Measurements from ENCODE around the gene GOLGA3. TPM values are rescaled to one million over a fixed set of nuclear protein-coding genes. Genes with fewer than 3 reads are reported as not detected.
"Not testable (repeated sequence)": the region's sequence is repeated elsewhere in the genome, so short reads cannot be mapped to it uniquely, and the experiment has no call there.

Gene GOLGA3
- total and polyA plus RNA-seq, 5 donors from 2014 or later, result 2.0 to 46.4 (median 4.1) TPM

DNA sequence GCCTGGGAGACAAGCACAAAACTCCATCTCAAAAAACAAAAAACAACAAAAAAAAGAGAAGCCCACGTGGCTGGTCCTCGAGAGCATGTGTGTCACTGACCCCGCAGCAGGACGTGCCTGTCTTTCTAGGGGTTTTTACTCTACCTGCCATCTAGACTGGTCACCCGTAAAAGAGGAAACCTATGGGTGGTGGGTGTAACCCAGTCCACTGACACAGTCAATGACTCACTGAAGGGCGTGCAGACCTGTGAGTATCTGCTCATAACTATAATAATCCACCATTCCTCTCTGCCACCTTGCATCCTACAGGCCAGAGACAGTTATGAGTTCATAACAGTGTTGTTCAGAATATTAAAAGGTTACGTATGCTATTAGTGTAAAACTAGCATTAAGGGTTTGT, 4.6 kb downstream of the GOLGA3 start:
- peaks cover 5 to 40% (median 26%) of the 10 kb centered on the region in 4 donors for H3K4me1 Mint-ChIP-seq

DNA sequence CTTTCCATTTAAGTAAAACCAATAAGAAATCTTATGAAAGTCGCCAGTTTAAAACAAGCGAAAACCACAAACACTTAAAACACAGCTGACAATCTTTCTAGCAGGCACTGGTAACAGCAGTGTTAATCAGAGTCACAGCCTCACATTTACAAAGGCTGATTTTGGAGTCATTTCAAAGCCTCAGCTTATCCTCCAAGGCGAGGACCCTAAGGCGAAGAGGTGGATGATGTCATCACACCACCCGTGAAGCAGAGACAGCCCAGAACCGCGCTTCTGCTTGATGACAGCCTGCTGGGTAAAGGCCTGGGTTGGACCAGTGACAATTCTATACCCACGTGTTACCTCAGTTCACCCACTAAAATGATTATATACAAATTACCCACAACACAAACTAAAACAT, 10.1 kb downstream of the GOLGA3 start:
- Histone ChIP-seq H3K4me3 (ENCODE audit: low read depth, low read length) (no peak overlapping the region), H3K4me1 (ENCODE audit: control insufficient read depth, insufficient read depth, low read length, poor library complexity, severe bottlenecking) (no peaks in the 10 kb centered on the region), H3K9me3 (ENCODE audit: control insufficient read depth in 2 of 2, low read length in 2 of 2) (no peaks in the 10 kb centered on the region), H3K36me3 (ENCODE audit: control insufficient read depth, insufficient read depth, low read length) (peaks cover 62% of the 10 kb centered on the region), H3K27me3 (ENCODE audit: control insufficient read depth, insufficient read depth, low read length) (no peaks in the 10 kb centered on the region), H3K27ac (ENCODE audit: insufficient read depth, low read length, poor library complexity, severe bottlenecking) (no peak overlapping the region)
- ATAC-seq (ENCODE audit: low read depth in 2 of 2) (no peak), DNase-seq (no peak)
- Mint-ChIP-seq H3K27me3 (no peaks in the 10 kb centered on the region), H3K36me3 (peaks cover 13% of the 10 kb centered on the region), H3K4me3 (no peak overlapping the region), H3K9me3 (no peaks in the 10 kb centered on the region), H3K4me1 (no peaks in the 10 kb centered on the region), H3K27ac (no peak overlapping the region)

More for the DNA sequence above, 4.6 kb downstream of the GOLGA3 start:
- DNase-seq (no peak), ATAC-seq (ENCODE audit: low read depth in 2 of 2) (no peak)
- H3K4me3 ChIP-seq (ENCODE audit: low read depth, low read length), result no peak overlapping the region
- peaks cover 41% of the 10 kb centered on the region for H3K36me3 ChIP-seq (ENCODE audit: control insufficient read depth, insufficient read depth, low read length)
- Mint-ChIP-seq H3K4me3 (peak overlapping the region in 2 of 4 donors; percentile 62 to 67), H3K27me3 (peaks cover 9% of the 10 kb centered on the region), H3K27ac (no peak overlapping the region), H3K9me3 (no peaks in the 10 kb centered on the region), H3K36me3 (peaks cover 16% of the 10 kb centered on the region)
- H3K9me3 ChIP-seq (ENCODE audit: control insufficient read depth in 2 of 2, low read length in 2 of 2), result no peaks in the 10 kb centered on the region
- H3K27ac ChIP-seq (ENCODE audit: insufficient read depth, low read length, poor library complexity, severe bottlenecking), result no peak overlapping the region
- H3K4me1 ChIP-seq (ENCODE audit: control insufficient read depth, insufficient read depth, low read length, poor library complexity, severe bottlenecking), result peaks cover 16% of the 10 kb centered on the region
- H3K27me3 ChIP-seq (ENCODE audit: control insufficient read depth, insufficient read depth, low read length), result no peaks in the 10 kb centered on the region

DNA sequence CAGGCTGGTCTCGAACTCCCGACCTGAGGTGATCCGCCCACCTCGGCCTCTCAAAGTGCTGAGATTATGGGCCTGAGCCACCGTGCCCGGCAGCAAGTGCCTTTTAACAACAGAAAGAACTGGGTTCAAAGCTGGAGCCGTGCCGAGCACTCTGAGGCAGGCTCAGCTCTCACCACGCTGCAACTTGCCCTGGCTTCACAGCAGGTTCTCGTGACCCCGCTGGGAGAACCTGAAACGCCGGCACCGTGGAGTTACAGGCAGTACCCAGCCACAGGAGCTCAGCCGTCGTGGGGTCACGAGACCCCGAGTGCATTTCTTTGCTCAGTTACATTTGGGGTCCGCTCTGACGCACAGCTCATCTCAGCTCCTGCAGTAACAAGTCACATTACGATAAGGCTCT, 14.4 kb downstream of the GOLGA3 start:
- no peak overlapping the region for H3K27ac ChIP-seq (ENCODE audit: insufficient read depth, low read length, poor library complexity, severe bottlenecking)
- peaks cover 24% of the 10 kb centered on the region for H3K36me3 Mint-ChIP-seq
- DNase-seq (no peak), ATAC-seq (ENCODE audit: low read depth in 2 of 2) (no peak)
- no peaks in the 10 kb centered on the region for H3K9me3 Mint-ChIP-seq
- no peaks in the 10 kb centered on the region for H3K27me3 ChIP-seq (ENCODE audit: control insufficient read depth, insufficient read depth, low read length)
- H3K36me3 ChIP-seq (ENCODE audit: control insufficient read depth, insufficient read depth, low read length), result peaks cover 58% of the 10 kb centered on the region
- no peaks in the 10 kb centered on the region for H3K9me3 ChIP-seq (ENCODE audit: control insufficient read depth in 2 of 2, low read length in 2 of 2)
- H3K4me1 ChIP-seq (ENCODE audit: control insufficient read depth, insufficient read depth, low read length, poor library complexity, severe bottlenecking), result no peaks in the 10 kb centered on the region
- H3K4me1 Mint-ChIP-seq, result peaks cover 0 to 6% (median 0%) of the 10 kb centered on the region in 4 donors
- H3K27ac Mint-ChIP-seq, result no peak overlapping the region
- no peaks in the 10 kb centered on the region for H3K27me3 Mint-ChIP-seq
- H3K4me3 Mint-ChIP-seq, result no peak overlapping the region
- H3K4me3 ChIP-seq (ENCODE audit: low read depth, low read length), result no peak overlapping the region

DNA sequence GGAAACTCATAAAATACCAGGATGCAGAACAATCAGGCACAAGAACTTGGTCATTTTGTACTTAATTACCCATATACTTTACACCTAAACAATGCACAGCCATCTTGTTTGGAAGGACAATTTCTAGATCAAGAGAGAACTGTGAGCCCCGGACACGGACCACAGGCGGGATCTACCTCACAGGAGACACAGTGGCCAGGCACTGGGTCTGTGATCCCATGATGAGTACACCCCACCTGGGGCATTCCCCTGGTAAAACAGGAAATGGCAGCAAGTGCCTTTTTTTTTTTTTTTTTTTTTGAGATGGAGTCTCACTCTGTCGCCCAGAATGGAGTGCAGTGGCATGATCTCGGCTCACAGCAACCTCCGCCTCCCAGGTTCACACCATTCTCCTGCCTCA, 15.2 kb downstream of the GOLGA3 start:
- peaks cover 52% of the 10 kb centered on the region for H3K36me3 ChIP-seq (ENCODE audit: control insufficient read depth, insufficient read depth, low read length)
- Mint-ChIP-seq H3K9me3 (no peaks in the 10 kb centered on the region), H3K27me3 (no peaks in the 10 kb centered on the region), H3K27ac (no peak overlapping the region), H3K4me1 (peaks cover 0 to 6% (median 0%) of the 10 kb centered on the region in 4 donors), H3K36me3 (peaks cover 30% of the 10 kb centered on the region), H3K4me3 (no peak overlapping the region)
- H3K4me1 ChIP-seq (ENCODE audit: control insufficient read depth, insufficient read depth, low read length, poor library complexity, severe bottlenecking), result no peaks in the 10 kb centered on the region
- no peak for DNase-seq
- H3K4me3 ChIP-seq (ENCODE audit: low read depth, low read length), result no peak overlapping the region
- no peaks in the 10 kb centered on the region for H3K9me3 ChIP-seq (ENCODE audit: control insufficient read depth in 2 of 2, low read length in 2 of 2)
- ATAC-seq (ENCODE audit: low read depth in 2 of 2), result no peak
- no peaks in the 10 kb centered on the region for H3K27me3 ChIP-seq (ENCODE audit: control insufficient read depth, insufficient read depth, low read length)
- H3K27ac ChIP-seq (ENCODE audit: insufficient read depth, low read length, poor library complexity, severe bottlenecking), result no peak overlapping the region

DNA sequence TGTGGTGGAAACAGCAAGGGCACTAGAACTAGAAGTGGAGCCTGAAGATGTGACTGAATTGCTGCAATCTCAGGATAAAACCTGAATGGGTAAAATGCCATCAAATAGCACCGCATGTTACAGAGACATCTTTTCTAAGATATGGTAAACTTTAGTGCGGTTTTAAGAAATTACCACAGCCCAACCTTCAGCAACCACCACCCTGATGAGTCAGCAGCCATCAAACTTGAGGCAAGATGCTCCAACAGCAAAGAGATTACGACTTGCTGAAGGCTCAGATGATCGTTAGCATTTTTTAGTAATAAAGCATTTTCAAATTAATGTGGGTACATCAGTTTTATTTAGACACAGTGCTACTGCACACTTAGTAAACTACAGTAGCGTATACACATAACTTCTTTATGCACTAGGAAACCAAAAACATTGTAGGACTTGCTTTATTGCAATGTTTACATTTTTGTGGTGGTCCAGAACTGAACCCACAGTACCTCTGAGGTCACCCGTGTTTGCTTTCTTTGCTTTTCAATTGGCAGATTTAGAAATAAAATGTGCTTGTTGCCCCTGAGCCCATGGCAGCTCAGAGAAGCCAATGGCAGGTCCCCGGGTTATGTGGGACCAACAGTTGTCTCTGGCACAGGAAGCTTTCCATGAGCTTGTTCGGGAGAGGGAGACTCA, 15.9 kb downstream of the GOLGA3 start:
- Mint-ChIP-seq H3K4me1 (peaks cover 0 to 8% (median 0%) of the 10 kb centered on the region in 4 donors), H3K27me3 (no peaks in the 10 kb centered on the region), H3K4me3 (no peak overlapping the region), H3K27ac (no peak overlapping the region), H3K9me3 (no peaks in the 10 kb centered on the region), H3K36me3 (peaks cover 28% of the 10 kb centered on the region)
- Histone ChIP-seq H3K27ac (ENCODE audit: insufficient read depth, low read length, poor library complexity, severe bottlenecking) (no peak overlapping the region), H3K4me3 (ENCODE audit: low read depth, low read length) (no peak overlapping the region), H3K9me3 (ENCODE audit: control insufficient read depth in 2 of 2, low read length in 2 of 2) (no peaks in the 10 kb centered on the region), H3K4me1 (ENCODE audit: control insufficient read depth, insufficient read depth, low read length, poor library complexity, severe bottlenecking) (no peaks in the 10 kb centered on the region), H3K27me3 (ENCODE audit: control insufficient read depth, insufficient read depth, low read length) (no peaks in the 10 kb centered on the region), H3K36me3 (ENCODE audit: control insufficient read depth, insufficient read depth, low read length) (peaks cover 54% of the 10 kb centered on the region)
- peak in 1 of 3 donors; percentile 32 for DNase-seq
- no peak for ATAC-seq (ENCODE audit: low read depth in 2 of 2)

DNA sequence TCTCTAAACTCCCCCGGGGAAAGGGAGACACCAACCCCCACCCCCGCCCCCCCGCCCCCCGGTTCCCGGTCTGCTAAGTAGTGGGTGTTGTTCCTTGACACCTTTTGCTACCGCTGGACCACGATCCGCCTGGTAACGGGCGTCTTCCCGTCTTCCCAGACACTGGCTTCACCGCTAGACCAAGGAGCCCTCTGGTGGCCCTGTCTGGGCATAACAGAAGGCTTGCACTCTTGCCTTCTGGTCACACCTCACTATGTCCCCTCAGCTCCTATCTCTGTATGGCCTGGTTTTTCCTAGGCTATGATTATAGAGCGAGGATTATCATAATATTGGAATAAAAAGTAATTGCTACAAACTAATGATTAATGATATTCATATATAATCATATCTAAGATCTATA, 19.3 kb downstream of the GOLGA3 start:
- not testable (repeated sequence) for H3K4me1 ChIP-seq (ENCODE audit: control insufficient read depth, insufficient read depth, low read length, poor library complexity, severe bottlenecking); DNase-seq; H3K9me3 ChIP-seq (ENCODE audit: control insufficient read depth in 2 of 2, low read length in 2 of 2); ATAC-seq (ENCODE audit: low read depth in 2 of 2); H3K27me3 Mint-ChIP-seq; H3K4me3 Mint-ChIP-seq; H3K9me3 Mint-ChIP-seq; H3K27ac ChIP-seq (ENCODE audit: insufficient read depth, low read length, poor library complexity, severe bottlenecking); H3K4me3 ChIP-seq (ENCODE audit: low read depth, low read length); H3K27me3 ChIP-seq (ENCODE audit: control insufficient read depth, insufficient read depth, low read length); H3K27ac Mint-ChIP-seq
- peaks cover 39% of the 10 kb centered on the region for H3K36me3 Mint-ChIP-seq
- peaks cover 54% of the 10 kb centered on the region for H3K36me3 ChIP-seq (ENCODE audit: control insufficient read depth, insufficient read depth, low read length)
- H3K4me1 Mint-ChIP-seq, result peaks cover 0 to 17% (median 1%) of the 10 kb centered on the region in 4 donors

DNA sequence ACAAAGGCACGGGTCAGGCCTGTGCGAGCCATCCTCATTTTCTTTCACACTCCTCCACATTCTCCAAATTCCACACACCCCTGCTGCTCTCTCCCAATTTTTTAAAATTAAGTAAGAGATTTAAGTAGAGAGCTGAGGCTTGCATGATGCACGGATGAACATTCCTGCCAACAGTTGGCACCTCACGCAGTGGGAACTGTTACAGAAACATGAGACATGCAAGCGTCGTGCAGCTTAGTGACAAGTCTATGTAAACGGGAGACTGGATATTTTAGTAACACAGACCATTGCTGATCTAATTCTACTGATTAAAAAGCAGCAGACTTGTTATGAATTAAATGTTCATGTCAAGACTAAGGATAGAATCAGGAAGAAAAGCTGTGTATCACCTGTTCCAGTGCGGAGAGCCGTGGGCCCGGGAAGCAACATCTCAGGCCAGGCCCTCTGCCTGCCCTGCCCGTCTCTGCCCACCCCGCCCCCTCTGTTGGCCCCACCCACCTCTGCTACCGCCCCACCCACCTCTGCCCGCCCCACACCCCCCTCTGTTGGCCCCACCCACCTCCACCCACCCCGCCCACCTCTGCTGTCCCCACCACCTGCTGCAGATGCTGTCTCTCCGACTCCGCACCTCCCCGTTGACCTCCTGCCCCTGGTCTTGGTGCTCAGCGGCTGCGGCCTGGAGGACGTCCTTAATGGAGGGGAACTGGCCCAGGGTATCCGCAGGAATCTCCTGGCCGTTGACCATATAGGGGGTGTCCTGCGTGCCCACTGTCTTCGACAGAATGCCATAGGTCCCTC, 21.2 kb downstream of the GOLGA3 start:
- H3K27me3 ChIP-seq (ENCODE audit: control insufficient read depth, insufficient read depth, low read length), result no peaks in the 10 kb centered on the region
- ATAC-seq (ENCODE audit: low read depth in 2 of 2) (no peak), DNase-seq (no peak)
- peaks cover 0 to 16% (median 4%) of the 10 kb centered on the region in 4 donors for H3K4me1 Mint-ChIP-seq
- H3K27ac Mint-ChIP-seq, result peak overlapping the region in 1 of 3 donors; percentile 58
- peaks cover 56% of the 10 kb centered on the region for H3K36me3 ChIP-seq (ENCODE audit: control insufficient read depth, insufficient read depth, low read length)
- H3K9me3 Mint-ChIP-seq, result peaks cover 0 to 2% (median 0%) of the 10 kb centered on the region in 7 donors
- no peaks in the 10 kb centered on the region for H3K4me1 ChIP-seq (ENCODE audit: control insufficient read depth, insufficient read depth, low read length, poor library complexity, severe bottlenecking)
- no peak overlapping the region for H3K27ac ChIP-seq (ENCODE audit: insufficient read depth, low read length, poor library complexity, severe bottlenecking)
- H3K27me3 Mint-ChIP-seq, result no peaks in the 10 kb centered on the region
- no peak overlapping the region for H3K4me3 ChIP-seq (ENCODE audit: low read depth, low read length)
- no peak overlapping the region for H3K4me3 Mint-ChIP-seq
- H3K9me3 ChIP-seq (ENCODE audit: control insufficient read depth in 2 of 2, low read length in 2 of 2), result no peaks in the 10 kb centered on the region
- peaks cover 48% of the 10 kb centered on the region for H3K36me3 Mint-ChIP-seq

Measured in CD4-positive, CD25-positive, alpha-beta regulatory T cell (primary cell).